ENCODE results near the gene RARRES2. TPM values are rescaled to one million over a fixed set of nuclear protein-coding genes. Genes with fewer than 3 reads are reported as not detected.

RARRES2 gene
- polyA plus RNA-seq, 1 of the 3 experiments (the other 2 are of a cell fraction): 0.43 TPM

GRCh38 chr7:150381096-150381495 is 39.7 kb upstream of the RARRES2 start:
- peaks cover 0 to 61% of the 10 kb centered on the region in 2 experiments; a peak in 2 of 4 replicates for H3K4me1 ChIP-seq (ENCODE audit: control insufficient read depth in 1 of 2, insufficient read depth in 2 of 2, low read depth in 1 of 2, low read length in 1 of 2)
- no peak overlapping the region for H2AFZ ChIP-seq (ENCODE audit: low read depth)
- H3K9ac ChIP-seq: no peak overlapping the region
- H3K9me3 ChIP-seq: no peaks in the 10 kb centered on the region
- H3K4me3 ChIP-seq (ENCODE audit: low read depth in 2 of 2, low read length in 1 of 2): no peak overlapping the region
- peaks cover 8% of the 10 kb centered on the region; the same call in 1 of the 2 replicates for H4K20me1 ChIP-seq (ENCODE audit: insufficient read depth)
- POLR2A ChIA-PET: interaction anchor here (1.5 to 2.0 kb wide), 2 partner anchors 10 to 12 kb away, joined by 4 to 11 read pairs; partner anchors contain the start of gene REPIN1
- H3K27ac ChIP-seq (ENCODE audit: low read depth in 2 of 2, low read length in 1 of 2): no peak overlapping the region
- 0 out of 2 replicates have a peak overlapping the region, but pooled peaks have one; percentile 93 for H3K4me2 ChIP-seq
- peaks cover 25% of the 10 kb centered on the region for H3F3A ChIP-seq (replicated peaks; ENCODE audit: insufficient read depth)
- 91% methylated on average over 9 of the region's 9 CpGs for WGBS (ENCODE audit: low lambda C conversion rate)
- DNase-seq: no peak
- no peaks in the 10 kb centered on the region for H3K27me3 ChIP-seq (ENCODE audit: insufficient read depth)
- H3K36me3 ChIP-seq (replicated peaks in 1 of 2; ENCODE audit: control insufficient read depth in 1 of 2, insufficient read depth in 2 of 2, low read length in 1 of 2): peaks cover 0 to 1% of the 10 kb centered on the region in 2 experiments
- CTCF ChIA-PET: interaction anchor here (0.6 to 1.2 kb wide), 4 partner anchors 11 to 40 kb away, joined by 3 read pairs; a partner anchor contains a TSS
- TF ChIP-seq, protein P1, sequence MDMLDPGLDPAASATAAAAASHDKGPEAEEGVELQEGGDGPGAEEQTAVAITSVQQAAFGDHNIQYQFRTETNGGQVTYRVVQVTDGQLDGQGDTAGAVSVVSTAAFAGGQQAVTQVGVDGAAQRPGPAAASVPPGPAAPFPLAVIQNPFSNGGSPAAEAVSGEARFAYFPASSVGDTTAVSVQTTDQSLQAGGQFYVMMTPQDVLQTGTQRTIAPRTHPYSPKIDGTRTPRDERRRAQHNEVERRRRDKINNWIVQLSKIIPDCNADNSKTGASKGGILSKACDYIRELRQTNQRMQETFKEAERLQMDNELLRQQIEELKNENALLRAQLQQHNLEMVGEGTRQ (IDR thresholded peaks at IDR 0.05; ENCODE audit: borderline replicate concordance, low read depth, low read length): no peak
- no peak for TF ChIP-seq MAX (IDR thresholded peaks at IDR 0.05; ENCODE audit: low read depth)
- peaks cover 44% of the 10 kb centered on the region; the same call in 1 of the 2 replicates for H3K79me2 ChIP-seq (ENCODE audit: insufficient read depth)
- H3K9me2 ChIP-seq: no peaks in the 10 kb centered on the region

- ChIA-PET POLR2A (interaction anchor here (1.5 to 2.0 kb wide), 2 partner anchors 10 to 12 kb away, joined by 4 to 11 read pairs; partner anchors contain the start of gene REPIN1), CTCF (interaction anchor here (0.6 to 3.6 kb wide), 5 partner anchors 11 to 41 kb away, joined by 3 to 15 read pairs (median 3); partner anchors contain the start of gene REPIN1)
- peak overlapping the region; percentile 95 for H3K9ac ChIP-seq
- peaks cover 8% of the 10 kb centered on the region; the same call in 1 of the 2 replicates for H4K20me1 ChIP-seq (ENCODE audit: insufficient read depth)
- H2AFZ ChIP-seq (ENCODE audit: low read depth): no peak overlapping the region
- TF ChIP-seq GATA2 (CRISPR knock-in tag; IDR thresholded peaks at IDR 0.05) (no peak), GABPA (IDR thresholded peaks at IDR 0.05; ENCODE audit: low read depth) (no peak), CHD2 (IDR thresholded peaks at IDR 0.05; ENCODE audit: low read length, partially characterized antibody) (no peak), MEF2A (IDR thresholded peaks at IDR 0.05; ENCODE audit: borderline replicate concordance, low read depth) (no peak), SIN3A (IDR thresholded peaks at IDR 0.05; ENCODE audit: borderline replicate concordance, low read depth, low read length) (no peak), FOXJ3 (CRISPR knock-in tag; IDR thresholded peaks at IDR 0.05) (no peak), FOSL2 (IDR thresholded peaks at IDR 0.05; ENCODE audit: borderline replicate concordance, low read depth) (no peak), RXRA (IDR thresholded peaks at IDR 0.05; ENCODE audit: borderline replicate concordance, low read depth) (no peak), PBX3 (IDR thresholded peaks at IDR 0.05) (no peak), ELF1 (IDR thresholded peaks at IDR 0.05) (no peak), CTCF (IDR thresholded peaks at IDR 0.05) (no peak)
- TF ChIP-seq, protein P2, sequence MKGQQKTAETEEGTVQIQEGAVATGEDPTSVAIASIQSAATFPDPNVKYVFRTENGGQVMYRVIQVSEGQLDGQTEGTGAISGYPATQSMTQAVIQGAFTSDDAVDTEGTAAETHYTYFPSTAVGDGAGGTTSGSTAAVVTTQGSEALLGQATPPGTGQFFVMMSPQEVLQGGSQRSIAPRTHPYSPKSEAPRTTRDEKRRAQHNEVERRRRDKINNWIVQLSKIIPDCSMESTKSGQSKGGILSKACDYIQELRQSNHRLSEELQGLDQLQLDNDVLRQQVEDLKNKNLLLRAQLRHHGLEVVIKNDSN (IDR thresholded peaks at IDR 0.05; ENCODE audit: borderline replicate concordance, low read depth): no peak
- H3K4me2 ChIP-seq: peak overlapping the region; percentile 93
- no peaks in the 10 kb centered on the region for H3K27me3 ChIP-seq (ENCODE audit: insufficient read depth)
- peak overlapping the region; percentile 61 to 99 for H3K4me3 ChIP-seq (ENCODE audit: low read depth in 2 of 2, low read length in 1 of 2)
- H3K27ac ChIP-seq (ENCODE audit: low read depth in 2 of 2, low read length in 1 of 2): no peak overlapping the region
- peaks cover 0 to 58% of the 10 kb centered on the region in 2 experiments; a peak in 2 of 4 replicates for H3K4me1 ChIP-seq (ENCODE audit: control insufficient read depth in 1 of 2, insufficient read depth in 2 of 2, low read depth in 1 of 2, low read length in 1 of 2)
- no peaks in the 10 kb centered on the region for H3K9me3 ChIP-seq
- H3K9me2 ChIP-seq: no peaks in the 10 kb centered on the region
- WGBS (ENCODE audit: low lambda C conversion rate): 93% methylated on average over 11 of the region's 11 CpGs
- DNase-seq: no peak
- peaks cover 44% of the 10 kb centered on the region; the same call in 1 of the 2 replicates for H3K79me2 ChIP-seq (ENCODE audit: insufficient read depth)
- H3F3A ChIP-seq (replicated peaks; ENCODE audit: insufficient read depth): peaks cover 30% of the 10 kb centered on the region
- H3K36me3 ChIP-seq (replicated peaks in 1 of 2; ENCODE audit: control insufficient read depth in 1 of 2, insufficient read depth in 2 of 2, low read length in 1 of 2): peaks cover 4 to 7% of the 10 kb centered on the region in 2 experiments
Measured at GRCh38 chr7:150380463-150380862, 39.0 kb upstream of the RARRES2 start.

Measured in SK-N-SH (cell line).